ENCODE results near the gene BCL7A.
A peak's percentile ranks its signal among the peaks of the same experiment; 100 is the strongest.
"Not testable (repeated sequence)": the region's sequence is repeated elsewhere in the genome, so short reads cannot be mapped to it uniquely, and the experiment has no call there.

The BCL7A gene

DNA sequence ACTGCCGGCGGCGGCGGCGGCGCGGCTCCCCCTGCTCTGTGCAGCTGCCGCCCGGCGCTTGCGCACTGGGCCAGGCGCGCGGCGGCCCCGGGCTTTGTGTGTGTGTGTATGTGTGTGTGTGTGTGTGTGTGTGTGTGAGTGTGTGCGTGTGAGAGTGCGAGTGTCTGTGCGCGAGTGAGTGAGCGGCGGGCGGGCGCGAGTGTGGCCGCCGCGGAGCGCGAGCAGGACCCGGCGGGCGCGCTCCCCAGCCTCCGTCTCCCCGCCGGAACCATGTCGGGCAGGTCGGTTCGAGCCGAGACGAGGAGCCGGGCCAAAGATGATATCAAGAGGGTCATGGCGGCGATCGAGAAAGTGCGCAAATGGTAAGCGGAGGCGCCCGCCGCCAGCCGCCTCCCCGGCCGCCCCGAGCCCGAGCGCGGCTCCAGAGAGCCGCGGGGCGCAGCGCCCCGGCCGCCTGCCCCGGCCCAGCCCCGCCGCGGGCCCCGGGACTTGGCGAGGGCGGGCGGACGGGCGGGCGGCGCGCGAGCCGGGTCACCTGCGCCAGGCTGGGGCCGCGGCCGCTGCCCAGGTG is at the start of gene BCL7A:
TSS of gene BCL7A (plus strand) at position 63 of the 571 bp plus-strand sequence. CDS start at position 271, 208 bp downstream.
- DNase-seq (ENCODE audit: low read depth in 2 of 2): peak; percentile 31 to 46

DNA sequence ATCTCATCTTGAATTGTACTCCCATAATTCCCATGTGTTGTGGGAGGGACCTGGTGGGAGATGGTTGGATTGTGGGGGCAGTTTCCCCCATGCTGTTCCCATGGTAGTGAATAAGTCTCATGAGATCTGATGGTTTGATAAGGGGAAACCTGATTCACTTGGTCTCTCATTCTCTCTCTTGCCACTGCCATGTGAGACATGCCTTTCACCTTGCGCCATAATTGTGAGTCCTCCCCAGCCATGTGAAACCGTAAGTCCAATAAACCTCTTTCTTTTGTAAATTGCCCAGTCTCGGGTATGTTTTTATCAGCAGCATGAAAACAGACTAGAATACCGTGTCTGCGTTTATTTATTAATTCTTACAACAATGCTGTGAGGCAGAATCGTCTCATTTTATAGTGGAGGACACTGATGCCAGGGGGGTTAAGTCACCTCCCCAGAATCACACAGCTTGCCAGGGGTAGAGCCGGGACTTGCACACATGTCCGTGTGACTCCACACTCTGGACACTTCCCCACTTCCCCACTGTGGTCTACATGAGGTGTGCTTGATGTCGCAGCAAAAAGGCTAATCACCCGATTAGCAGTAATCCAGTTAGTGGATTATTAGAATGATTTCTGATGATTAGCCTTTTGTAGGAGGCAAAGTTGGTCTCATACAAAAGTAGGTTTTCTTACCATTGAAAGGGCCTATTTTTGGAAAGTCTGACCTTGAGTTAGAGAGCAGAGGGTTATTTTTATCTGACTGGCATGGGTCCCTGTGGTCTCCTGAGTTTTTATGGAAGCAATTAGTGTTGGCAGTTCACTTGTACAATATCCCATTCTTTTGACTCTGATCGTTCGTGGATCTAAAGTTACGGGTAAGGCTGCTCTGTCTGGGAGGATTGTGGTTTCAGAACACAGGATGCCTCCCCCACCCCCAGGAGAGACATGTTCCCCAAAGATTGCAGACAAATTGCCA is 47.4 kb upstream of the BCL7A start:
- DNase-seq (ENCODE audit: low read depth in 2 of 2): no peak

DNA sequence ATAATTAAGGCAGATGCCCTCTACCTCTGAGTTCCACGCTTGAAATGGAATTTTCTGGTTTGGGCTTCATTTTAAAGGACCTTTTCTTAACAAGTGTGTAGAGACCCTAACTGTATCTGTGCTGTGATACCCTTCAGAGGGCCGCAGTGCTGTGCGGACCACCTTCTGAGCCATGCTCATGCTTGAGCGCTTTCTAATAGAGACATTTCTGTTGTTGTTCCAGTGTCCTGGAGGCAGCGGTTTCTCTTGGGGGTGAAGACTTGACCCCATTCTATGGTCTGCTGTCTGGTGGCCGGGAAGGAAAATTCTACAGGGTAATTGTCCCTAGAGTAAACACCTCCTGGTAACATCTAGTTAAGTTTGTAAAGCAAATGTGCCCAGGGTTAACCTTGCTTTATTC is 46.7 kb upstream of the BCL7A start:
- no peak for DNase-seq (ENCODE audit: low read depth in 2 of 2)

DNA sequence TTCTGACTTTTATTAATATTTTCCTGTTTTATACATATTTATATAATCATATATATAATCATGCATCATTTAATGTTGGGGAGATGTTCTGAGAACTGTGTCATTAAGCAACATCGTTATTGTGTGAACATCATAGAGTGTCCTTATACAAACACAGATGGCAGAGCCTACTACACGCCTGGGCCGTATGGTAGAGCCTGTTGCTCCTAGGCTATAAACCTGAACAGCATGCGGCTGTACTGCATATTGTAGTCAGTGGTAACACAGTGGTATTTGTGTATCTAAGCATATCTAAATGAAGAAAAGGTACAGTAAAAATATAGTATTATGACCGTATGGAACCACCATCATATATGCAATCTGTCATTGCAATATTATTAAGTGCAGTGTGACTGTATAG is 44.7 kb upstream of the BCL7A start:
- DNase-seq (ENCODE audit: low read depth in 2 of 2): no peak

DNA sequence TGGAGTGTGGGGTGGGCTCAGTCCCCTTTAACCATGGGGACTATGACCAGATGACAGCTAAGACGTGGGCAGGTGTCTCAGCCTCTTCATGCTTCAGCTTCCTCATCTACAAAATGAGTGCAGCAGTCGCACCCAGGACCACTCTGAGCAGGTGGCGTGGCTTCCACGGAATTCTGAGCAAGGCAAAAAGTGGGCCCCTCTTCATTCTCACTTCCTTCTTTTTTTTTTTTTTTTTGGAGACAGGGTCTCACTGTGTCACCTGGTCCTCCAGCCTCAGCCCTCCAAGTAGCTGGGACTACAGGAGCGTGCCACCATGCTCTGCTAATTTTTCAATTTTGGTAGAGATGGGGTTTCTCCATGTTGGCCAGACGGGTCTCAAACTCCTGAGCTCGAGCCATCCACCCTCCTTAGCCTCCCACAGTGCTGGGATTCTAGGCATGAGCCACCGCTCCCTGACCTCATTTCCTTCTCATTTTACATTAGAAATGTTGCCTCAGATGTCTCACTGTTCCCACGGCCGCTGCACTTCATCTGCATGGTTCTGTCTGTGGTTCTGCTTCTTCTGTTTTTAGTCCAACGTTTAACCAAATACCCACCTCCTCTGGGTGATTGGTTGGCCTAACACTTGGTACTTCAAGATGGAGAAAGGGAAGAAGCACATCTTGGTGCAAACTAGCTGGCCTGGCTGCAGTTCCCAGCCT is 41.3 kb upstream of the BCL7A start:
- DNase-seq (ENCODE audit: low read depth in 2 of 2): no peak

DNA sequence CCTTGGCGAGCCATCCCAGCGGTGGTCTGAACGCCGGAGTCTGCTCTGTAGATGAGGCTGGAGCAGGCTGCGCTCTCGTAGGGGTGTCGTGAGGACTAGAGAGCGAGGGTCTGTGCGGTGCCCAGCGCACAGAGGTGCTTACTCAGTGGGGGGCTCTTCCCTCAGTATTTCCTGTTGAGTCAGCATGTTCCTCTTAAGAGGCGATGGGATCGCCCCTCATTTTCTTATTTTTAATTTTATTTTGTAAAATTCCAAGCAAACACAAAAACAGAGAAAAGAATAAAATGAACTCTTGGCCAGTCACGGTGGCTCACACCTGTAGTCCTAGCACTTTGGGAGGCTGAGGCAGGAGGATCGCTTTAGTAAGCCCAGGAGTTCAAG is 40.8 kb upstream of the BCL7A start:
- DNase-seq (ENCODE audit: low read depth in 2 of 2): no peak

DNA sequence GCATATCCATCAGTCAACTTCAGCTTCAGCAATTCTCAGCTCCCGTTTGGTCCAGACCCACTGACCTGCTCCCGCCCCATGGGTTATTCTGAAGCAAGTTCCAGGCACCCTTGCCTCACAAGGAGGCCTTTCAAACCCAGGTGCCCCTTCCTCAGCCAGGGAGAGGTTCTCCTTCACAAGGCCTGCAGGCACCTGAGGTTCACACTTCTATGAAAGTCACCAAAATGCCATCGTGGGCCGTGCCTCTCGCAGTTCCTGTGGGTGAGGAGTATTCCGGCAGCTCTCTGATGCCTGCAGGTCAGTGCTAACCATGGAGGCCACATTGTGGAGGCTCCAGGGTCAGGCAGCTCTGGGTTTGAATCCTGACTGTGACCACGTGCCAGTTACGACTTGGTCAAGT is 40.2 kb upstream of the BCL7A start:
- DNase-seq (ENCODE audit: low read depth in 2 of 2): no peak

DNA sequence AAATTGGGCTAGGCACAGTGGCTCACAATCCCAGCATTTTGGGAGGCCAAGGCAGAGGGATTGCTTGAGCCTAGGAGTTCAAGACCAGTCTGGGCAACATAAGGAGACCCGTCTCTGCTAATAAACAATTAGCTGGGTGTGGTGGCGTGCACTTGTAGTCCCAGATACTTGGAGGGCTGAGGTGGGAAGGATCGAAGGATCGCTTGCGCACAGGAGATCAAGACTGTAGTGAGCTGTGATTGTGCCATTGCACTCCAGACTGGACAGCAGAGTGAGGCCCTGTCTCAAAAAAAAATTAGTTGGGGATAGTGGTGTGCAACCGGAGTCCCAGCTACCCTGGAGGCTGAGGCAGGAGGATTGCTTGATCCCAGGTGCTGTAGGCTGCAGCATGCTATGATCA is 38.7 kb upstream of the BCL7A start:
- no peak for DNase-seq (ENCODE audit: low read depth in 2 of 2)

DNA sequence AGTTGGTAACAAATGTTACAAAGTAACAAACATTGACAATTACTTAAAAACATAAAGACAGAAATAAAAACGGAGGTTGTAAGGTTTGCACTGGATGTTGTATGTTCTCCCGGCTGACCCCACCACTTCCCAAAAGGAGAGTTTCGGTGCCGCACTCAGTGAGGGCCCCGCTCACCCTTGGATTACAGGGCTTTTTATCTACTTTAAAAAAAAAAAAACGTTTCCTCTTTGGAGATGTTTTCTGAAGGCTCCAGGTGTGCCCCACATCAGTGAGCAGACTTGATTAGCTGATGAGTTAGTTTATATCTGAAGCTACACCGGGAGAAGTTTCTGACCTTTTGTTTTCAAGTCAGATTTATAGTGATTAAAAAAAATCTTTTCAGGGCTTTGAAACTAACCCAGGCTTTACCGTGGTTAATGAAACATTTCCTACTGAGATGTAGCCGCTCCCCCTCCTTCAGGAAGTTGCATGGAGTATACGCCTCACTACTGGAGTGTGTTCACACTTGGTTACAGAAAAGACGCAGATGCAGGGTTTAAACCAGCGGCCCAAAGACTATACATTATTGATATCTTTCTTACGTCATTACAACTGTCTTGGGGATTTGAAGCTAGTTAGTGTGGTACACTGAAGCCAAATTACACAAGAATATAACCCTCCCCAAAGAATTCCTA is 38.0 kb upstream of the BCL7A start:
- DNase-seq (ENCODE audit: low read depth in 2 of 2): no peak

DNA sequence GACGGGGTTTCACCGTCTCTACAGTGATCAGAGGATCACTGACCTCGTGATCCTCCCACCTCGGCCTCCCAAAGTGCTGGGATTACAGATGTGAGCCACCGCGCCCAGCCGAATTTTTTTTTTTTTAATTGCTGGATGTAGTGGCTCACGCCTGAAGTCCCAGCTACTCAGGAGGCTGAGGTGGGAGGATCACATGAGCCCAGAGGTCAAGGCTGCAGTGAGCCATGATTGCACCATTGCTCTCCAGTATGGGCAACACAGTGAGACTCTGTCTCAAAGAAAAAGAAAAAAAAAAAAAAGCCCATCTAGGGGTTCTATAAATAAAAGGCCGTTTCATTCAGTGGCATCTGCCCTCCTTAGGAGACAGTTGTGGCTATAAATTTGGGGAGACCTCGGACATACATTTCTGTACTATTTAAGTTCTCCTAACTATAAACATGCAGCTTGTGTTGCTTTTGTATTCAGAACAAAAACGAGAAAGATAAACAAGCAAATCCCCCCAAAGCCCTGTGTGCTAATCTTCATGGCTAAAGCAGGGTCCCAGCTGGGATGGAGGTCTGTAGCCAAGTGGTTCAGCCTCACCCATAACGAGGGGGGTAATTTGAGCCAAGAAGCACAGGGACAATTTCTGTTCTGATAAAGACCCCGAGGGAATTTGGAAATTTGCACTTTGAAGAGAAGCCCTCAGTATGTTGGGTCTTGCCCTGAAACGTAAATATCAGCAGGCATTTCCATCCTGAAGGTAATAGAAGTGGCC is 35.0 kb upstream of the BCL7A start:
- DNase-seq (ENCODE audit: low read depth in 2 of 2): no peak

DNA sequence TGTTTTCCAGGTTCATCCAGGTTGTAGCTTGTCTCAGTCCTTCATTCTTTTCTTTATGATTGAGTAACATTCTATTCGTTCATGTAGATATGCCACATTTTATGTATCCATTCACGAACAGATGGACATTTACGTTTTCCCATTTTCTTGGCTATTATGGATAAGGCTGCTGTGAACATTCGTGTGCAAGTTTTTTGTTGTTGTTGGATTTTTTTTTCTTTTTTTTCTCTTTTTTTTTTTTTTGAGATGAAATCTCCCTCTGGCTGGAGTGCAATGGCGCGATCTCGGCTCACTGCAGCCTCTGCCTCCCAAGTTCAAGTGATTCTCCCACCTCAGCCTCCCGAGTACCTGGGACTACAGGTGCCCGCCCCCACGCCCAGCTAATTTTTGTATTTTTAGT is 33.2 kb upstream of the BCL7A start:
- DNase-seq (ENCODE audit: low read depth in 2 of 2): not testable (repeated sequence)

DNA sequence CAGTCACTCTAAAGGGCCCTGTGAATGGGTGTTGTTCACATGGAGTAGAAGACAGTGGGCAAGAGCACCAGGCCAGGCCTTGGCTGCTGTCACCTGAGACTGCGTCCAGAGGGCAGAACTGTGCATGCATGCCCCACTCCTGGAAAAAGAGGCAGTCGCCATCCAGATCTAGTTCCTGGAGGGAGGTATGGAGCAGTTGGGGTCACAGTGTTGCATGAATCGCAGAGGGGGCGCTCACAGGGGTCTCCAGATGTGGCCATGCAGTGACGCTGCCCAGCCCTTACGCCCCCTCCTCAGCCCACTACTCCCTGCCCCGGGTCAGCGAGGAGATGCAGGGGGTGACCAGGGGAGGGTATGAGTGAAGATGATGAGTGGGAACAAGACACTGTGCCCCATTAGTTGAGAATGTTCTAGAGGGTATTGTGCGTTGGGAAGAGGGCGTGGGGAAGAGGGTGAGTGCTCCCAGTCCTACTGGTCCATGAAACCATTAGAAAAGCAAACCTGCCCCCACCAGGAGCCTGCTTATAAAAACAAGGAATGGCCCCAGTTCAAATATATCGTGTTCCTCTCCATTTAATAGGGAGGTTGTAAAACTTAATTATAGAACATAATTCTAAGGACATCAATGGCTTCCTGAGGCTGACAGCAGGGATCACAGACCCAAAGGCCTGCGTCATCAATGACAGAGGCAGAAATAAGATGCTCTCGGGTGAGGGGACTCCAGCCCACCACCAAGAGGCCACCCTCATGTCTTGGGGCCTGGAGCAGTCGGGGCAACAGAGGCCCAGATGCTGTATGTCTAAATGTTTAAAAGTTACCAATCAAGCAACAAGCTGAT is 32.2 kb upstream of the BCL7A start:
- DNase-seq (ENCODE audit: low read depth in 2 of 2): no peak

DNA sequence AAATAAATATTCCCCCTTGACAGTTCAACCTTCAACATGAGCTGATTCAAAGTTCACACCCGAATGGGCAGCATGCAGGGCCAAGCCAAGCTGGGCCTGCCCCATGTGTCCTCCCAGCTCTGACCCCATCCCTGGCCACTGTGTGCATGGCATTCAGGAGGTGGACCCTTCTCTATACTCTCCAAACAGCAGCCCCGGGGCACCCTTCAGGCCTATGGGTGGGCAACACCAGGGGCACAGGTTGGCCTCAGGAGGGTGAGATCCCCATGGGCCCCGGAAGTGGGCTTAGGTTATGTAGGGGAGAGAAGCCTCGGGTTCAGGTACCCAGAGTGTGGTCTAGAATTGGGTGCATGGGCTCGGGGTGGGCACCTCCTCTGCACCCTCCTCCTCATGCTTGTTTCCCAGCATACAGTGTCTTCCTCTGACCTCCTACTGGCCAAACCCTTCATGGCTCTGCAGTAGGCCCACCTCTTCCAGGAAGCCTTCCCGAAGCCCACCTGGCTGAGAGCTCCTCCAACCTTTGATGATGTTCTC is 31.5 kb upstream of the BCL7A start:
- DNase-seq (ENCODE audit: low read depth in 2 of 2): no peak

DNA sequence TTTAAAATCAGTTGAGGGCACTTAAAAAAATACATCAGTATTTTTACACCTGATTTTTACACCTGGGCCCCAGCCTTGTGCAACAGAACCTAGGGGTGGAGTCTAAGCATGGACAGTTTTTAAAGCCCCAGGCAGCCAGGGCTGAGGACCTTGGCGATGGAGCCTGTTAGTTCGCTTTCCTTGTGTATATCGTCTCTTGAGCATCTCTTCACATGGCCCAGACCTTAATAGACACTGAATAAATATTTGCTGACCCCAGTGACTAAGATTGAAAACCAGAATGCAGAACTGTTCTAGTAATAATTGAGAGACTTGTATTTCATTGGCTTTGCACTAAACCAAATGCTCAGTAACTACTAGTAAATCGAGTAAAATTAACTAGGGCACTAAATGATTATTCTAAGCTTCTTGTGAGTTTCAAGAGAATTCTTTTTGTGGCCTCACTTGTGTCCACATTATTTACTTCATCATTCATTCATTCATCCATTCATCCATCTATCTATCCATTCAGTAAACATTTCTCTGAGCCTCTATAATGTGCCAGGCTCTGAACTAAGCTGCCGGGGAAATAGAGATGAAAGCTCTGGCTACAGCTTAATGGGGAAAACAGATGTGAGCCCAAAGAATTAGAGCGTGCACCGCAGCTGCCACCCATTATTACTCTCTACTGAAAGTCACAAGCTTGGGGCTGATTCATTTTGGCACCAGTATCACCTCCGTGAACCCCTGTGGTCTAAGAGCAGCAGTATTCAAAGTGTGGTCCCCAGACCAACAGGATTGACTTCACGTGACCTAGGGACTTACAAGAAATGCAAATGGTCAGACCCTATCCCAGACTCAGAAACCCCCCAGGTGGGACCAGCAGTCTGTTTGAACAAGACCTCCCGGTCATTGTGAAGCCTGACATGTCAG is 30.7 kb upstream of the BCL7A start:
- peak in 1 of 2 experiments; percentile 24 for DNase-seq (ENCODE audit: low read depth in 2 of 2)

DNA sequence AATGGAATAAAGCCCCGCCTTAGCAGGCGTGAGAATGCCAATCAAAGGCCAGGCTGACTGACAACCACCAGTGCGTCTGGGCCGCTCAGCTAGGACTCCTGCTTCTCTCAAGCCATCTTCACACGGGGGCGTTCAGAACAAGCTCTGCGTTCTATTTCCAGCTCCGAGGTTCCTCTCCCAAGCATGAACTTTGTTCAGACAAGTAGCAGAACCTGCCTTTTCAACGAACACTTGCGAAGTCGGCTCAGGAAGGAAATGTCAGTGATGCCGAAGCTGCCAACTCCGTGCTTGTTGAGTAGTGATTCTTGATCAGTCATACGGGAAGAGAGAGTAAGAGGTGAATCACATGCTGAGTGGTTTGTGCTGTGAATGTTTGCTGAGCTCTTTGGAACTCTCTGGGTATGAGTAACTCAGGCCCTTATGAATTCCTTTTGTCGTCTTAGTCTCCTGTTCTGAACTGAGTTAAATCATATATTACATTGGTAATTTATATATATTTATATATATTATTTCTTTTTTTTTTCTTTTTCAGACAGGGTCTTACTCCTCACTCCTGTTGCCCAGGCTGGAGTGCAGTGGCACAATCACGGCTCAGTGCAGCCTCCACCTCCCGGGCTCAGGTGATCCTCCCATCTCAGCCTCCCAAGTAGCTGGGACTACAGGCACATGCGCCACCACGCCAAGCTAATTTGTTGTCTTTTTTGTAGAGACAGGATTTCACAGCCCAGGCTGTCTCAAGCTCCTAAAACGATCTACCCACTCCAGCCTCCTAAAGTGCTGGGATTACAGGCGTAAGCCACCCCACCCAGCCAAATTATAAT is 29.4 kb upstream of the BCL7A start:
- DNase-seq (ENCODE audit: low read depth in 2 of 2): peak; percentile 49 to 57

DNA sequence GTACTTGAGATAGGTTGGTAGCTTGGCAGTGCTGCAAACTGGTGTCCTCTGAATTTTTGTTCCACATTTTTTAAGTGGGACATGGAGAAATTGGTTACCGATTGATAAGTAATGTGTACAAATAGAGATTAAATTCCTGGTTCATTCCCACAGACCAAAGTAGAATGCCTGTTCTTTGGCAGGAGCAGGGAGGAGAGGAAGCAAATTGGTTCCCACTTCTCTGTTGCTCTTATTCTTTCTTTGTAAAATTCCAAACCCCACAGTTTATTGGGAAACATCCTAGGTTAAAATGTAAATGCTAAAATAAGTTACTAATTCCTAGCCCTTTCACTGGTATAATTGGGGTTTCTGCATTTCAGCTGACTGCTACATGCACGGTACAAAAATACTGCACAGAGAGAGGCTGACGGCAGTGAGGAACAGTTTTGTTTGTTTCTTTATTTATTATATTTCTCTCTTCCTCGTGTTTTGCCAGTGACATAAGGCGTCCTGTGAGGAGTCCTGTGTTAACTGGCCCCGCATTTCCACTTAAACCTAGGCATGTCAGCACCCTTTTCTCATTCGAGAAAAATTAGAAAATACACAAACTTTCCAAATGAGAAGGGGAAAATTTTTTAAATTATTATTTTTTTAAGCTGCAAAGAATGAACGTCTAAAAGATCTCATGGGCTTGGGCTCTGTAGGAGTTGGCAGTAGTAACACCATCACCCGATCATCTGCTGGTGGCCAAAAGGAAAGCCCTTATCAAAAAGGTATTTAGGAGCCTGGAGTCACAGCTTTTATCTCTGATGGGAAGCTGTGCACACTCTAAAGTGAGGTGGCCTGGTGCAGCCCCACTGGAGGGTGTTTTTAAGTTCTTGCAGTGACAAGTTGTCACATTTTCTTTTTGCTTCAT is 25.4 kb upstream of the BCL7A start:
- DNase-seq (ENCODE audit: low read depth in 2 of 2): no peak

DNA sequence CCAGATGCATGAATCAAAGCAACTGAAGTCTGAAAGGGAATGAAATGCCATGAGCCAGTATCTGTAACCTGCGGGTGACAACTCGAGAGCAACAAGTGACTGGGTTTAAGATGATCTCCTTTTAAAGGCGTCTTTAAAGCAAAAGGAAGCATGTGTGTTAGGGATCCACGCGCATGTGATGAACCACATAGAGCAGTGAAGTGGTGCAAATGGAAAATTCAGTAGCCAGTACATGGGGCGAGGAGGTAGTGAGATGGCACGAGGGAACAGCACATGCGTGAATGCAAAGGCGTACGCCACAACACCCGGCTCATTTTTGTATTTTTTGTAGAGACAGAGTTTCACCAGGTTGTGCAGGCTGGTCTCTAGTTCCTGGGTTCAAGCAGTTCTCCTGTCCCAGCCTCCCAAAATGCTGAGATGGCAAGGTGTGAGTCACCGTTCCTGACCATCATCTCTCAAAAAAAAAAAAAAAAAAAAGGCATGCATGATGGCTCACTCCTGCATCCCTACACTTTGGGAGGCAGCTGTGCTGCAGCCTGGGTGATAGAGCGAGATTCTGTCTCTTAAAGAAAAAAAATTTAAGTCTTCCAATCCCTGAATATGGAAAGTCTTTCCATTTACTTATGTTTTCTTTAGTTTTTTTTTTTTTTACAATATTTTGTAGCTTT is 24.6 kb upstream of the BCL7A start:
- DNase-seq (ENCODE audit: low read depth in 2 of 2): no peak

Measured in stimulated activated CD4-positive, alpha-beta T cell treated with anti-CD3 and anti-CD28 coated beads, Interleukin-12 subunit alpha, Interleukin-12 subunit beta, amount 100 ng/mL, for 24 hours (primary cell).